GM12873 (cell line): ENCODE measurements around the gene MAP3K6.

Experiments used
- CTCF ChIP-seq: IDR thresholded peaks from 2 replicates; pipeline ENCODE4 v1.5.1; 2012; ENCODE audit warnings: low read depth, mild to moderate bottlenecking, moderate library complexity, low read length, control low read depth; ENCODE audit not compliant: insufficient read depth; ENCODE audit errors: missing control alignments

Gene MAP3K6

GRCh38 chr1:27331426-27331825 lies 35.3 kb downstream of the MAP3K6 start:
- TF ChIP-seq CTCF: no peak

- TF ChIP-seq CTCF: no peak
Observed at GRCh38 chr1:27330786-27331185, 36.0 kb downstream of the MAP3K6 start.

- no peak for TF ChIP-seq CTCF
Observed at GRCh38 chr1:27327964-27328363, 38.8 kb downstream of the MAP3K6 start.

- TF ChIP-seq CTCF: no peak
Observed at GRCh38 chr1:27325286-27325685, 41.5 kb downstream of the MAP3K6 start.

- no peak for TF ChIP-seq CTCF
Observed at GRCh38 chr1:27322569-27323240, 44.1 kb downstream of the MAP3K6 start.

GRCh38 chr1:27321813-27322568 lies 44.8 kb downstream of the MAP3K6 start, which contains the start of gene TMEM222:
TSS of gene TMEM222 (plus strand) at chr1:27322163. CDS start at chr1:27322198, 35 bp downstream.
- TF ChIP-seq CTCF: no peak

GRCh38 chr1:27318596-27318995 lies 48.2 kb downstream of the MAP3K6 start:
- TF ChIP-seq CTCF: no peak
